ENCODE measurements around the gene MAN1A1. TPM values are rescaled to one million over a fixed set of nuclear protein-coding genes. Genes with fewer than 3 reads are reported as not detected.

Gene MAN1A1
- total RNA-seq, 1 experiment from 2014 or later: 19.0 TPM

DNA sequence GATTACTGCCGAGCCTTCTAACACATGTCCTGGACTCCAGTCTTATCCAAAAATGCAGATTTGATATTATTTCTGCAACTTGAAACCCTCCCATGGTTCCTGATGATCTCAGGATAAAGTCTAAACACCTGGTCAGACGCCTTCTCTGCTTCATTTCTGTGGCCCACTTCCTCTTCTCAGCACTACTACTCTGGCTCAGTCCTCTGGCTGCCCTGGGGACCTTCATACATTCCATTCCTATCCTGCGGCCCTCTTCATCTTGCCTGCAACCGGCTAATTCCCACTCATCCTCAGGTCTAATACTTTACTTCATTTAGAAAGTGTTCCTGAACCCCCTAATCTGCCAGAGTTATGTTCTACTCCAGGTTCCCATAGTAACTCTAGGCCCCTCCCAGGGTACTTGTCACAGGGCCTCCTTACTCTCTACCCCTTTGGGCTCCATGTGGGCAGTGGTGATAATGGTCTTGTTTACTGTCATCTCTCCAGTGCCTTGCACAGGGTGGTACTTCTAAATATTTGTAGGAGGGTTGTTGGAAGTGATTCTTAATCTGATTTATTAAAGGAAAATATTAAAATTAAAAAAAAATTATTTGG, 18.9 kb downstream of the MAN1A1 start:
- H3K9ac ChIP-seq (ENCODE audit: low read length): no peak overlapping the region
- ATAC-seq (no peak), DNase-seq (no peak)
- ChIA-PET CTCF (no interaction called here), POLR2A (ENCODE audit: unreplicated experiment) (no interaction called here)
- H3K27ac ChIP-seq (ENCODE audit: low read length): no peak overlapping the region
- no peak overlapping the region for H3K4me3 ChIP-seq (ENCODE audit: low read length)
- no peaks in the 10 kb centered on the region for H3F3A ChIP-seq (ENCODE audit: low read length, unreplicated experiment)
- H4K20me1 ChIP-seq (ENCODE audit: low read length): no peaks in the 10 kb centered on the region
- TF ChIP-seq, protein P1, sequence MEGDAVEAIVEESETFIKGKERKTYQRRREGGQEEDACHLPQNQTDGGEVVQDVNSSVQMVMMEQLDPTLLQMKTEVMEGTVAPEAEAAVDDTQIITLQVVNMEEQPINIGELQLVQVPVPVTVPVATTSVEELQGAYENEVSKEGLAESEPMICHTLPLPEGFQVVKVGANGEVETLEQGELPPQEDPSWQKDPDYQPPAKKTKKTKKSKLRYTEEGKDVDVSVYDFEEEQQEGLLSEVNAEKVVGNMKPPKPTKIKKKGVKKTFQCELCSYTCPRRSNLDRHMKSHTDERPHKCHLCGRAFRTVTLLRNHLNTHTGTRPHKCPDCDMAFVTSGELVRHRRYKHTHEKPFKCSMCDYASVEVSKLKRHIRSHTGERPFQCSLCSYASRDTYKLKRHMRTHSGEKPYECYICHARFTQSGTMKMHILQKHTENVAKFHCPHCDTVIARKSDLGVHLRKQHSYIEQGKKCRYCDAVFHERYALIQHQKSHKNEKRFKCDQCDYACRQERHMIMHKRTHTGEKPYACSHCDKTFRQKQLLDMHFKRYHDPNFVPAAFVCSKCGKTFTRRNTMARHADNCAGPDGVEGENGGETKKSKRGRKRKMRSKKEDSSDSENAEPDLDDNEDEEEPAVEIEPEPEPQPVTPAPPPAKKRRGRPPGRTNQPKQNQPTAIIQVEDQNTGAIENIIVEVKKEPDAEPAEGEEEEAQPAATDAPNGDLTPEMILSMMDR (conservative IDR thresholded peaks at IDR 0.05; ENCODE audit: low read depth, low read length): no peak
- no peak for TF ChIP-seq EZH2 (IDR thresholded peaks at IDR 0.05; ENCODE audit: low read length, unreplicated experiment)
- no peak for TF ChIP-seq EZH2phosphoT487 (IDR thresholded peaks at IDR 0.05; ENCODE audit: borderline replicate concordance, low read length)
- no peaks in the 10 kb centered on the region for H3K27me3 ChIP-seq (ENCODE audit: low read length)
- intact Hi-C loops (cut with micrococcal nuclease): loop anchor here (5.0 kb wide), 1 partner anchor 123 kb away; no protein-coding TSS in a partner anchor
- BruUV-seq (replicated peaks): no TSS peak
- no peak overlapping the region for H2AFZ ChIP-seq (ENCODE audit: low read length)
- H3K4me1 ChIP-seq (ENCODE audit: insufficient read depth, low read length): no peaks in the 10 kb centered on the region
- H3K9me2 ChIP-seq (replicated peaks; ENCODE audit: low read length): no peaks in the 10 kb centered on the region
- H3K36me3 ChIP-seq (ENCODE audit: low read depth, low read length): no peaks in the 10 kb centered on the region
- H3K79me2 ChIP-seq (ENCODE audit: low read length): no peaks in the 10 kb centered on the region
- no peak overlapping the region for H3K4me2 ChIP-seq (ENCODE audit: low read length)
- no peaks in the 10 kb centered on the region for H3K9me3 ChIP-seq (ENCODE audit: low read length)

GRCh38 chr6:119329794-119330180, 19.8 kb downstream of the MAN1A1 start:
- Histone ChIP-seq H3K27me3 (ENCODE audit: low read length) (no peaks in the 10 kb centered on the region), H3K9me3 (ENCODE audit: low read length) (no peaks in the 10 kb centered on the region), H4K20me1 (ENCODE audit: low read length) (no peaks in the 10 kb centered on the region), H3K4me3 (ENCODE audit: low read length) (no peak overlapping the region), H3K4me1 (ENCODE audit: insufficient read depth, low read length) (no peaks in the 10 kb centered on the region), H3K9ac (ENCODE audit: low read length) (no peak overlapping the region), H3K36me3 (ENCODE audit: low read depth, low read length) (no peaks in the 10 kb centered on the region), H3K79me2 (ENCODE audit: low read length) (no peaks in the 10 kb centered on the region), H3K9me2 (replicated peaks; ENCODE audit: low read length) (no peaks in the 10 kb centered on the region), H3K27ac (ENCODE audit: low read length) (no peak overlapping the region), H2AFZ (ENCODE audit: low read length) (no peak overlapping the region), H3K4me2 (ENCODE audit: low read length) (no peak overlapping the region), H3F3A (ENCODE audit: low read length, unreplicated experiment) (no peaks in the 10 kb centered on the region)
- BruUV-seq (replicated peaks): no TSS peak
- CTCF ChIA-PET: no interaction called here
- DNase-seq: no peak
- intact Hi-C loops (cut with micrococcal nuclease): loop anchor here (5.0 kb wide), 1 partner anchor 122 kb away; no protein-coding TSS in a partner anchor
- TF ChIP-seq EZH2phosphoT487 (IDR thresholded peaks at IDR 0.05; ENCODE audit: borderline replicate concordance, low read length) (no peak), EZH2 (IDR thresholded peaks at IDR 0.05; ENCODE audit: low read length, unreplicated experiment) (no peak)
- TF ChIP-seq, protein P1 (conservative IDR thresholded peaks at IDR 0.05; ENCODE audit: low read depth, low read length): no peak
- POLR2A ChIA-PET (ENCODE audit: unreplicated experiment): no interaction called here
- no peak for ATAC-seq

DNA sequence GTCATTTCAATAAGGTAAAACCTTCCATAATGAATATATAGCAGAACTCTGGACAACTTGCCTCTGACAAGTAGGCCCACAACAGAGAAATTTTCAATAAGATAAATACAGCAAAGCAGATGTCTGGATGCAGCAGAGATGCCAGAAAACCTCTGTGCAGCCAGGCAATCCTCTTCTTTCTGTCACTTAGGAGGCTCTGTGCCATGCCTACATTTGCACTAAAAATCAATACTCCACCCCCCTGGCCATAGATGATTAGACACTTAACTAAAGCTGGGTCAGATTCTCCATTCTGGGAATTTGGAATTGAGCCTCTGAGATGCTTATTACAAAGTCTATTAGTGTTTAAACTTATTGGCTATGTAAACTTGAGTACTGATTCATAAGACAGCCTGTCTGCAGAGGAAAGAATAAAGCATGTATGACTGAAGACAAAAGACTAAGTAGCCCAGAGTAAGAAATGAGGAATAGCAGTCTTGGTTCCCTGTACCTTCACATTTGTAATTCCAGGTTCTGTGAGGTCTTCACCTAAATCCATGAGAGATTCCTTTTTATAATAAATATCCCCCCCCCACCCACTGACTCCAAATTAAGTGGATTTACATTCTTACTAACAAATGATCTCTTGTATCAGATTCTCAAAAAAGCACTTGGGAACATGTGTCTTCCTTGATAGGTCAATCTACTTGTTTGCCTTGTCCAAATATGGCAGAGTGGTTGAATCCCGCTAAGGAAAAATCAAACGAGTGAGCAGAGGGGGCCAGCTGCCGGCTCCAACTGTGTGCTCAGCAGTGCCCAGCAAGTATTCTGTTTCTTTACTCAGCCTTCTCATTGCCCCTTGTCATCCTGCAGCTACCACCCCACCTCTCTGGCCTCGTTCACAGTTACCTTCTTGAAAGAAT, 20.4 kb downstream of the MAN1A1 start:
- Histone ChIP-seq H3K79me2 (ENCODE audit: low read length) (no peaks in the 10 kb centered on the region), H3F3A (ENCODE audit: low read length, unreplicated experiment) (no peaks in the 10 kb centered on the region), H3K4me2 (ENCODE audit: low read length) (no peak overlapping the region), H3K27me3 (ENCODE audit: low read length) (no peaks in the 10 kb centered on the region), H3K36me3 (ENCODE audit: low read depth, low read length) (no peaks in the 10 kb centered on the region), H4K20me1 (ENCODE audit: low read length) (no peaks in the 10 kb centered on the region), H3K27ac (ENCODE audit: low read length) (no peak overlapping the region), H3K4me1 (ENCODE audit: insufficient read depth, low read length) (no peaks in the 10 kb centered on the region), H3K9me2 (replicated peaks; ENCODE audit: low read length) (no peaks in the 10 kb centered on the region), H2AFZ (ENCODE audit: low read length) (no peak overlapping the region), H3K9ac (ENCODE audit: low read length) (no peak overlapping the region), H3K9me3 (ENCODE audit: low read length) (no peaks in the 10 kb centered on the region), H3K4me3 (ENCODE audit: low read length) (no peak overlapping the region)
- TF ChIP-seq EZH2phosphoT487 (IDR thresholded peaks at IDR 0.05; ENCODE audit: borderline replicate concordance, low read length) (no peak), EZH2 (IDR thresholded peaks at IDR 0.05; ENCODE audit: low read length, unreplicated experiment) (no peak)
- TF ChIP-seq, protein P1 (conservative IDR thresholded peaks at IDR 0.05; ENCODE audit: low read depth, low read length): no peak
- no peak for DNase-seq
- CTCF ChIA-PET: no interaction called here
- intact Hi-C loops (cut with micrococcal nuclease): no loop called here
- BruUV-seq (replicated peaks): no TSS peak
- POLR2A ChIA-PET (ENCODE audit: unreplicated experiment): no interaction called here
- ATAC-seq: no peak; the same call in none of the 2 replicates

All from PC-3 (cell line).